Ectodermal cell (in vitro differentiated cells): Measurements from ENCODE around the gene SNX30.

Source experiments
- H3K27ac ChIP-seq: 2 replicates; pipeline ENCODE4 v1.7.0; 2013; ENCODE audit warnings: mild to moderate bottlenecking, low read depth, low read length; ENCODE audit not compliant: insufficient read depth, poor library complexity, severe bottlenecking
- H3K27me3 ChIP-seq: 2 replicates; pipeline ENCODE4 v1.7.0; 2013; ENCODE audit warnings: mild to moderate bottlenecking, low read length; ENCODE audit not compliant: insufficient read depth, control insufficient read depth, poor library complexity, severe bottlenecking
- H3K36me3 ChIP-seq: one replicate; pipeline ENCODE4 v1.7.0; 2013; ENCODE audit warnings: low read length; ENCODE audit not compliant: control insufficient read depth, insufficient read depth
- H3K4me1 ChIP-seq: one replicate; pipeline ENCODE4 v1.7.0; 2013; ENCODE audit warnings: low read length; ENCODE audit not compliant: control insufficient read depth, insufficient read depth
- H3K4me3 ChIP-seq: 2 replicates; pipeline ENCODE4 v1.7.0; 2013; ENCODE audit warnings: low read depth, low read length, control low read depth; ENCODE audit not compliant: insufficient read depth
- H3K9me3 ChIP-seq: 2 replicates; pipeline ENCODE4 v1.7.0; 2013; ENCODE audit warnings: mild to moderate bottlenecking, low read length, moderate library complexity; ENCODE audit not compliant: control insufficient read depth
- WGBS, 2 experiments: methylation state at CpG; one replicate each; pipeline ENCODE4 v1.1.7; 2013; ENCODE audit warnings: missing lambda C conversion rate in 2 of 2; 5-methylcytosine and 5-hydroxymethylcytosine counted together

SNX30 gene

GRCh38 chr9:112863746-112864145 is 113.2 kb downstream of the SNX30 start:
- Histone ChIP-seq H3K4me3 (no peak overlapping the region), H3K4me1 (peaks cover under 1% of the 10 kb centered on the region), H3K36me3 (no peaks in the 10 kb centered on the region), H3K27ac (no peak overlapping the region), H3K27me3 (no peaks in the 10 kb centered on the region), H3K9me3 (no peaks in the 10 kb centered on the region)
- 88 to 94% methylated on average over 2 of the region's 2 CpGs for WGBS, 2 experiments

- no peaks in the 10 kb centered on the region for H3K27me3 ChIP-seq
- WGBS, 2 experiments, result 61 to 67% methylated on average over 3 of the region's 3 CpGs
Observed at GRCh38 chr9:112864403-112864802, 113.8 kb downstream of the SNX30 start.

GRCh38 chr9:112864982-112865381 is 114.4 kb downstream of the SNX30 start:
- no peak overlapping the region for H3K27ac ChIP-seq
- no peak overlapping the region for H3K4me3 ChIP-seq
- H3K4me1 ChIP-seq, result peaks cover 5% of the 10 kb centered on the region
- 92 to 93% methylated on average over 7 of the region's 7 CpGs for WGBS, 2 experiments
- H3K9me3 ChIP-seq, result no peaks in the 10 kb centered on the region
- no peaks in the 10 kb centered on the region for H3K27me3 ChIP-seq
- no peaks in the 10 kb centered on the region for H3K36me3 ChIP-seq

More at GRCh38 chr9:112864403-112864802, 113.8 kb downstream of the SNX30 start:
- no peaks in the 10 kb centered on the region for H3K9me3 ChIP-seq
- no peaks in the 10 kb centered on the region for H3K36me3 ChIP-seq
- H3K4me3 ChIP-seq, result no peak overlapping the region
- no peak overlapping the region for H3K27ac ChIP-seq
- peaks cover 5% of the 10 kb centered on the region for H3K4me1 ChIP-seq

GRCh38 chr9:112866662-112867274 is 116.2 kb downstream of the SNX30 start:
- Histone ChIP-seq H3K27ac (no peak overlapping the region), H3K4me1 (peaks cover 5% of the 10 kb centered on the region), H3K4me3 (no peak overlapping the region), H3K9me3 (no peaks in the 10 kb centered on the region), H3K36me3 (no peaks in the 10 kb centered on the region), H3K27me3 (no peaks in the 10 kb centered on the region)
- 84 to 91% methylated on average over 1 of the region's 1 CpG for WGBS, 2 experiments

GRCh38 chr9:112867275-112867991 is 116.9 kb downstream of the SNX30 start:
- H3K27me3 ChIP-seq, result no peaks in the 10 kb centered on the region
- H3K36me3 ChIP-seq, result no peaks in the 10 kb centered on the region
- H3K4me3 ChIP-seq, result no peak overlapping the region
- 56 to 60% methylated on average over 3 of the region's 3 CpGs for WGBS, 2 experiments
- H3K9me3 ChIP-seq, result no peaks in the 10 kb centered on the region
- H3K4me1 ChIP-seq, result peaks cover 5% of the 10 kb centered on the region
- no peak overlapping the region for H3K27ac ChIP-seq

- Histone ChIP-seq H3K4me3 (no peak overlapping the region), H3K27ac (no peak overlapping the region), H3K36me3 (no peaks in the 10 kb centered on the region), H3K9me3 (no peaks in the 10 kb centered on the region), H3K4me1 (peaks cover 5% of the 10 kb centered on the region), H3K27me3 (no peaks in the 10 kb centered on the region)
- 94 to 96% methylated on average over 10 of the region's 10 CpGs for WGBS, 2 experiments
Observed at GRCh38 chr9:112868461-112868860, 117.9 kb downstream of the SNX30 start.

GRCh38 chr9:112869041-112869529 is 118.5 kb downstream of the SNX30 start:
- WGBS, 2 experiments, result 76 to 78% methylated on average over 8 of the region's 8 CpGs

GRCh38 chr9:112869917-112870316 is 119.4 kb downstream of the SNX30 start:
- H3K4me3 ChIP-seq, result no peak overlapping the region
- no peaks in the 10 kb centered on the region for H3K36me3 ChIP-seq
- WGBS, 2 experiments, result 91 to 94% methylated on average over 5 of the region's 5 CpGs

More at GRCh38 chr9:112869041-112869529, 118.5 kb downstream of the SNX30 start:
- H3K4me3 ChIP-seq, result no peak overlapping the region
- no peak overlapping the region for H3K27ac ChIP-seq
- no peaks in the 10 kb centered on the region for H3K9me3 ChIP-seq
- H3K27me3 ChIP-seq, result no peaks in the 10 kb centered on the region
- no peaks in the 10 kb centered on the region for H3K36me3 ChIP-seq
- H3K4me1 ChIP-seq, result peaks cover 5% of the 10 kb centered on the region

GRCh38 chr9:112870556-112870955 is 120.0 kb downstream of the SNX30 start:
- H3K9me3 ChIP-seq, result no peaks in the 10 kb centered on the region
- 91 to 97% methylated on average over 6 of the region's 6 CpGs for WGBS, 2 experiments
- H3K4me1 ChIP-seq, result peaks cover 5% of the 10 kb centered on the region

More at GRCh38 chr9:112869917-112870316, 119.4 kb downstream of the SNX30 start:
- no peaks in the 10 kb centered on the region for H3K27me3 ChIP-seq
- no peaks in the 10 kb centered on the region for H3K9me3 ChIP-seq
- H3K27ac ChIP-seq, result no peak overlapping the region
- peaks cover 5% of the 10 kb centered on the region for H3K4me1 ChIP-seq

GRCh38 chr9:112872019-112872418 is 121.5 kb downstream of the SNX30 start:
- 60 to 65% methylated on average over 4 of the region's 4 CpGs for WGBS, 2 experiments
- H3K27me3 ChIP-seq, result no peaks in the 10 kb centered on the region
- no peaks in the 10 kb centered on the region for H3K36me3 ChIP-seq
- no peaks in the 10 kb centered on the region for H3K9me3 ChIP-seq
- H3K4me1 ChIP-seq, result peaks cover 5% of the 10 kb centered on the region
- H3K27ac ChIP-seq, result no peak overlapping the region
- H3K4me3 ChIP-seq, result no peak overlapping the region

More at GRCh38 chr9:112870556-112870955, 120.0 kb downstream of the SNX30 start:
- no peaks in the 10 kb centered on the region for H3K36me3 ChIP-seq
- no peaks in the 10 kb centered on the region for H3K27me3 ChIP-seq
- H3K4me3 ChIP-seq, result no peak overlapping the region
- no peak overlapping the region for H3K27ac ChIP-seq
